HepG2 (cell line): ENCODE results near the gene BZW1. TPM values are rescaled to one million over a fixed set of nuclear protein-coding genes. Genes with fewer than 3 reads are reported as not detected.

Source experiments
- ATAC-seq: fragments of 200-7000 bp; cut with Tn5 transposase; 3 replicates; pipeline ENCODE4 v1.9.1; 2020; ENCODE audit warnings: mild to moderate bottlenecking, moderate library complexity
- BruUV-seq: library from RNA; stranded (reverse); fragments of 400-500 nt; replicated peaks from 2 replicates; lab custom pipeline; 2021; lab: Mats Ljungman, UMichigan
- CTCF ChIA-PET: fragments of 300-600 bp; formaldehyde crosslinking; extraction: SDS; loops from one replicate; lab custom pipeline; 2021; ENCODE audit warnings: low total read pairs, inconsistent platforms, low intra/inter-chr PET ratio; lab: Yijun Ruan, JAX
- POLR2A ChIA-PET: fragments of 350-600 bp; sonication (Branson Sonifier 250); formaldehyde crosslinking; loops from one replicate; lab custom pipeline; 2020; ENCODE audit warnings: antibody characterized with exemption, inconsistent platforms; lab: Yijun Ruan, JAX
- DNase-seq: peaks from one replicate; pipeline ENCODE4 v3.0.0-alpha.2; 2015; ENCODE audit warnings: low spot score
- FAIRE-seq: peaks from 3 replicates; lab custom pipeline; 2011; peaks lifted over from hg19 to GRCh38; lab: Jason Lieb, UNC
- H2AFZ ChIP-seq: one replicate; pipeline ENCODE4 v1.6.1; 2011; ENCODE audit warnings: low read length, inconsistent platforms
- H3K27ac ChIP-seq: fragments of 300-600 bp; 3 replicates; pipeline ENCODE4 v1.8.0; 2011; ENCODE audit warnings: mixed run types, mild to moderate bottlenecking, mixed read lengths, low read length, inconsistent platforms; ENCODE audit not compliant: insufficient read depth; ENCODE audit errors: extremely low read length
- H3K27me3 ChIP-seq, 2 experiments: fragments of 200-600 bp in 1 of 2; 2 replicates in 1 of 2; 3 replicates in 1 of 2; pipeline versions ENCODE4 v1.6.0 to v1.8.0; 2011; ENCODE audit warnings: low read length in 2 of 2, mild to moderate bottlenecking in 2 of 2, moderate library complexity in 2 of 2, inconsistent platforms in 1 of 2; ENCODE audit not compliant: insufficient read depth in 2 of 2, control insufficient read depth in 1 of 2
- H3K36me3 ChIP-seq, 2 experiments: fragments of 200-600 bp in 1 of 2; replicated peaks in 1 of 2; 2 replicates in 1 of 2; 3 replicates in 1 of 2; pipeline versions ENCODE4 v1.5.1 to v1.8.0; 2011; ENCODE audit warnings: low read length in 2 of 2, inconsistent platforms in 1 of 2; ENCODE audit not compliant: insufficient read depth in 2 of 2, control insufficient read depth in 1 of 2
- H3K4me1 ChIP-seq: 2 replicates; pipeline ENCODE4 v1.5.1; 2012; ENCODE audit warnings: low read length, inconsistent platforms; ENCODE audit not compliant: insufficient read depth
- H3K4me2 ChIP-seq: 2 replicates; pipeline ENCODE4 v1.6.0; 2011; ENCODE audit warnings: low read depth, low read length, inconsistent platforms
- H3K4me3 ChIP-seq, 3 experiments: fragments of 200-600 bp in 1 of 3; sonication (generic), shearing (Covaris generic) in 1 of 3; replicated peaks in 1 of 3; 2 replicates each; pipeline ENCODE4 v1.5.1; 2011 to 2016; ENCODE audit warnings: low read length in 3 of 3, inconsistent platforms in 2 of 3, low read depth in 2 of 3, mild to moderate bottlenecking in 2 of 3, control low read depth in 1 of 3, mixed read lengths in 1 of 3; ENCODE audit not compliant: insufficient read depth in 1 of 3
- H3K79me2 ChIP-seq: one replicate; pipeline ENCODE4 v1.6.1; 2011; ENCODE audit warnings: low read length, inconsistent platforms; ENCODE audit not compliant: insufficient read depth
- H3K9ac ChIP-seq: 2 replicates; pipeline ENCODE4 v1.6.0; 2011; ENCODE audit warnings: mild to moderate bottlenecking, low read depth, low read length, inconsistent platforms; ENCODE audit not compliant: insufficient read depth
- H3K9me3 ChIP-seq: 2 replicates; pipeline ENCODE4 v1.5.1; 2012; ENCODE audit warnings: mild to moderate bottlenecking, low read length
- H4K20me1 ChIP-seq: 2 replicates; pipeline ENCODE4 v1.6.0; 2011; ENCODE audit warnings: inconsistent platforms, mild to moderate bottlenecking, low read length, moderate library complexity; ENCODE audit not compliant: insufficient read depth
- KDM5B ChIP-seq: sonication (generic); formaldehyde crosslinking; IDR thresholded peaks from 2 replicates; pipeline ENCODE4 v1.4.0; 2020; ENCODE audit warnings: missing genetic modification reagents, mild to moderate bottlenecking, borderline replicate concordance
- MBD4 ChIP-seq: IDR thresholded peaks from 2 replicates; pipeline ENCODE4 v1.6.1; 2012; ENCODE audit warnings: low read length, inconsistent platforms, borderline replicate concordance
- PAX8 ChIP-seq: sonication (generic); formaldehyde crosslinking; IDR thresholded peaks from 2 replicates; pipeline ENCODE4 v1.8.0; 2022; ENCODE audit warnings: mild to moderate bottlenecking, missing genetic modification reagents, borderline replicate concordance
- PHF20 ChIP-seq: sonication (generic); formaldehyde crosslinking; IDR thresholded peaks from 2 replicates; pipeline ENCODE4 v1.5.0; 2020; ENCODE audit warnings: mild to moderate bottlenecking, missing genetic modification reagents
- TCF7L2 ChIP-seq: IDR thresholded peaks from 2 replicates; pipeline ENCODE4 v1.6.1; 2011; ENCODE audit warnings: mild to moderate bottlenecking, low read depth, low read length, moderate library complexity
- ZBTB8A ChIP-seq: sonication (generic); formaldehyde crosslinking; IDR thresholded peaks from 2 replicates; pipeline ENCODE4 v1.4.0; 2020; ENCODE audit warnings: mild to moderate bottlenecking, low read depth, missing genetic modification reagents, borderline replicate concordance
- ZFP62 ChIP-seq: sonication (generic); formaldehyde crosslinking; IDR thresholded peaks from 2 replicates; pipeline ENCODE4 v1.4.0; 2020; ENCODE audit warnings: missing genetic modification reagents
- ZNF557 ChIP-seq: sonication (generic); formaldehyde crosslinking; IDR thresholded peaks from 2 replicates; pipeline ENCODE4 v1.4.0; 2020; ENCODE audit warnings: missing genetic modification reagents
- ZNF644 ChIP-seq: IDR thresholded peaks from 2 replicates; pipeline ENCODE4 v1.6.1; 2016; ENCODE audit warnings: low read depth
- WGBS: methylation state at CpG from one replicate; pipeline ENCODE4 v1.1.6; 2017; ENCODE audit warnings: low lambda C conversion rate; 5-methylcytosine and 5-hydroxymethylcytosine counted together
- in situ Hi-C: cut with HindIII; loops from 2 replicates; pipeline ENCODE4 v1.10.0; 2017; ENCODE audit warnings: low pct_unique_long_range_greater_than_20kb; ENCODE audit not compliant: extremely low pct_ligation_motif_present
- intact Hi-C: fragments of 100-400 bp; cut with micrococcal nuclease; formaldehyde crosslinking; loops from one replicate; pipeline ENCODE4 v1.10.0; 2022; ENCODE audit not compliant: unreplicated experiment
- polyA plus RNA-seq, 8 experiments: library from polyadenylated mRNA; depleted of rRNA in 3 of 8; stranded (reverse) in 7 of 8; unstranded in 1 of 8; fragments of >200 nt; fragmentation: Illumina TruSeq in 4 of 8; extraction: Trizol in 4 of 8; gene quantifications; 2 replicates each; pipeline versions ENCODE4 v1.2.1 to v1.2.3, GENCODE V29; 2011 to 2016; ENCODE audit warnings: low read depth in 4 of 8, missing spikeins in 1 of 8, mixed read lengths in 1 of 8; ENCODE audit not compliant: insufficient read depth in 1 of 8
- total RNA-seq, 5 experiments: library from RNA; depleted of rRNA; stranded (reverse); fragments of >200 nt; fragmentation: Illumina TruSeq; extraction: Trizol; gene quantifications; 2 replicates each; pipeline ENCODE4 v1.2.3, GENCODE V29; 2016; ENCODE audit warnings: low read depth in 1 of 5
- TF ChIP-seq, protein P1 (sequence below): sonication (generic); formaldehyde crosslinking; IDR thresholded peaks from 2 replicates; pipeline ENCODE4 v1.4.0; 2020; ENCODE audit warnings: missing genetic modification reagents, borderline replicate concordance
- TF ChIP-seq, protein P2 (sequence below): sonication (generic); formaldehyde crosslinking; IDR thresholded peaks from 2 replicates; pipeline ENCODE4 v1.5.0; 2020; ENCODE audit warnings: missing genetic modification reagents, mild to moderate bottlenecking, borderline replicate concordance

BZW1 gene
- total and polyA plus RNA-seq, 2 of the 13 experiments (the other 11 are each of a cell fraction or from before 2014, with no cell fraction given), result 106 to 384 TPM

DNA sequence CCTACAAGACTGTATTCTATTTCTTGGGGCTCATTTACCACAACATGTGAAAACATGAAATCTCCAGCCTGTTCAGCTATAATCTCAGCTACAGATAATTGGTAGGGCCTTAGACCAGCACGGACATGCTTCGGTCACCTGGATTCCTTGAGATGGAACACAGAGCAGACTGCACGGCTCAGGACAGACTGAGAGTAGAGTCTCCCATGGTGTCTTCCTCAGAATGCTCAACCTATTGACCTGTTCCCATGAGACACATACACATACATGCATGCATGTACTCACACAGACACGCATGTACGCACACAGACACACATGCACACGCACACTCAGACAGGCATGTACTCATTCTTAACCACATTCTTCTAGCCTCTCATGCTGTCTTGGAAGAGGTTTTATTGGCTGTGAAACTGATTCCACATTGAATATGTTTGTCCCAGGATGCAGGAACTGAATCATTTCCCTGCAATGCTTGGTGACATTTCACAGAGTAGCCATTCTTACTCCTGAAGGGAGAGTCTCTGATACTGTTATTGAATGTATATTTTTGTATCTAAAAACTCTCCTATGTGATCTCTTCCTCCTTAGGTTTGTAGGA is 23.5 kb upstream of the BZW1 start (continued):
- TF ChIP-seq MBD4, result no peak
- no peak for TF ChIP-seq ZNF644 (CRISPR knock-in tag)
- TF ChIP-seq ZNF557 (CRISPR knock-in tag), result no peak
- TF ChIP-seq, protein P1, sequence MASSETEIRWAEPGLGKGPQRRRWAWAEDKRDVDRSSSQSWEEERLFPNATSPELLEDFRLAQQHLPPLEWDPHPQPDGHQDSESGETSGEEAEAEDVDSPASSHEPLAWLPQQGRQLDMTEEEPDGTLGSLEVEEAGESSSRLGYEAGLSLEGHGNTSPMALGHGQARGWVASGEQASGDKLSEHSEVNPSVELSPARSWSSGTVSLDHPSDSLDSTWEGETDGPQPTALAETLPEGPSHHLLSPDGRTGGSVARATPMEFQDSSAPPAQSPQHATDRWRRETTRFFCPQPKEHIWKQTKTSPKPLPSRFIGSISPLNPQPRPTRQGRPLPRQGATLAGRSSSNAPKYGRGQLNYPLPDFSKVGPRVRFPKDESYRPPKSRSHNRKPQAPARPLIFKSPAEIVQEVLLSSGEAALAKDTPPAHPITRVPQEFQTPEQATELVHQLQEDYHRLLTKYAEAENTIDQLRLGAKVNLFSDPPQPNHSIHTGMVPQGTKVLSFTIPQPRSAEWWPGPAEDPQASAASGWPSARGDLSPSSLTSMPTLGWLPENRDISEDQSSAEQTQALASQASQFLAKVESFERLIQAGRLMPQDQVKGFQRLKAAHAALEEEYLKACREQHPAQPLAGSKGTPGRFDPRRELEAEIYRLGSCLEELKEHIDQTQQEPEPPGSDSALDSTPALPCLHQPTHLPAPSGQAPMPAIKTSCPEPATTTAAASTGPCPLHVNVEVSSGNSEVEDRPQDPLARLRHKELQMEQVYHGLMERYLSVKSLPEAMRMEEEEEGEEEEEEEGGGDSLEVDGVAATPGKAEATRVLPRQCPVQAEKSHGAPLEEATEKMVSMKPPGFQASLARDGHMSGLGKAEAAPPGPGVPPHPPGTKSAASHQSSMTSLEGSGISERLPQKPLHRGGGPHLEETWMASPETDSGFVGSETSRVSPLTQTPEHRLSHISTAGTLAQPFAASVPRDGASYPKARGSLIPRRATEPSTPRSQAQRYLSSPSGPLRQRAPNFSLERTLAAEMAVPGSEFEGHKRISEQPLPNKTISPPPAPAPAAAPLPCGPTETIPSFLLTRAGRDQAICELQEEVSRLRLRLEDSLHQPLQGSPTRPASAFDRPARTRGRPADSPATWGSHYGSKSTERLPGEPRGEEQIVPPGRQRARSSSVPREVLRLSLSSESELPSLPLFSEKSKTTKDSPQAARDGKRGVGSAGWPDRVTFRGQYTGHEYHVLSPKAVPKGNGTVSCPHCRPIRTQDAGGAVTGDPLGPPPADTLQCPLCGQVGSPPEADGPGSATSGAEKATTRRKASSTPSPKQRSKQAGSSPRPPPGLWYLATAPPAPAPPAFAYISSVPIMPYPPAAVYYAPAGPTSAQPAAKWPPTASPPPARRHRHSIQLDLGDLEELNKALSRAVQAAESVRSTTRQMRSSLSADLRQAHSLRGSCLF (CRISPR knock-in tag), result no peak
- no peak for TF ChIP-seq TCF7L2
- no peak for TF ChIP-seq PHF20 (CRISPR knock-in tag)
- TF ChIP-seq KDM5B, result no peak
- TF ChIP-seq ZBTB8A, result no peak
- TF ChIP-seq, all 625 proteins: peak for 0

DNA sequence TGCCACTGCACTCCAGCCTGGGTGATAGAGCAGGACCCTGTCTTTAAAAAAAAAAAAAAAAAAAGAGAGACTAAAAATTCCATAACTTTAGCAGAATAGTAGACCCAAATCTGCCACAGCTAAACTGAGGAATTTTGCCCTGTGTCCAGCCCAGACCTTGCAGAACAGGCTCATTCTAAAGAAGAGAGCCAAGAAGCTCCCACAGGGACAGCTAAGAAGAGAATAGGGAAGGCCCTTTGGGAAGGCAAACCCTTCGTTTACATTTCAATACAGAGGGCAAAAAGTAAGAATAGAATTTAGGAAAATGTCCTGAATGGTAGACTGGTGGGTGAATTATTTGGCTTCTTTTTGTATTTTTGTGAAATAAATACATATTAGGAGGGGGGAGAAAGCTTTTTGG is 21.5 kb upstream of the BZW1 start:
- ChIA-PET POLR2A (interaction anchor here (0.7 kb wide), 1 partner anchor 49 kb away, joined by 4 read pairs; no protein-coding TSS in a partner anchor), CTCF (no interaction called here)
- no peak overlapping the region for H3K9ac ChIP-seq
- no peak overlapping the region for H3K27ac ChIP-seq
- intact Hi-C loops, result no loop called here
- no peak for DNase-seq
- peaks cover 19% of the 10 kb centered on the region for H3K4me1 ChIP-seq
- no peaks in the 10 kb centered on the region for H3K79me2 ChIP-seq
- H3K27me3 ChIP-seq, result peaks cover 0 to 3% of the 10 kb centered on the region in 2 experiments; a peak in 2 of 5 replicates
- H4K20me1 ChIP-seq, result no peaks in the 10 kb centered on the region
- ATAC-seq, result no peak
- in situ Hi-C loops, result no loop called here
- no TSS peak for BruUV-seq
- no peaks in the 10 kb centered on the region for H3K36me3 ChIP-seq
- H2AFZ ChIP-seq, result no peak overlapping the region
- 0% methylated on average over 1 of the region's 1 CpG for WGBS
- FAIRE-seq, result no peak
- H3K4me2 ChIP-seq, result no peak overlapping the region
- TF ChIP-seq ZFP62, result no peak
- TF ChIP-seq PAX8 (CRISPR knock-in tag), result no peak
- TF ChIP-seq, protein P2, sequence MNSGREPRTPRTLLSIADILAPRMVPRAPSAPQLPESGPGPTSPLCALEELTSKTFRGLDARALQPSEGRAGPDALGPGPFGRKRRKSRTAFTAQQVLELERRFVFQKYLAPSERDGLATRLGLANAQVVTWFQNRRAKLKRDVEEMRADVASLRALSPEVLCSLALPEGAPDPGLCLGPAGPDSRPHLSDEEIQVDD (CRISPR knock-in tag), result no peak
- TF ChIP-seq, all 625 proteins: peak for 0
- no peaks in the 10 kb centered on the region for H3K9me3 ChIP-seq
- H3K4me3 ChIP-seq, result no peak overlapping the region
